Activated CD4-positive, alpha-beta T cell treated with anti-CD3 and anti-CD28 coated beads, Interleukin-2, amount 10 ng/mL, durations not matched to agents 7 days and 5 days (primary cell): ENCODE measurements around the gene KDM5A. TPM values are rescaled to one million over a fixed set of nuclear protein-coding genes. Genes with fewer than 3 reads are reported as not detected.
"Not testable (repeated sequence)": the region's sequence is repeated elsewhere in the genome, so short reads cannot be mapped to it uniquely, and the experiment has no call there.

Experiments used
- CTCF ChIA-PET: fragments of 350-600 bp; sonication (Branson Sonifier 250); formaldehyde crosslinking; loops from one replicate; lab custom pipeline; 2021; ENCODE audit warnings: antibody characterized with exemption; lab: Charles Lee
- POLR2A ChIA-PET: fragments of 350-600 bp; sonication (Branson Sonifier 250); formaldehyde crosslinking; loops from one replicate; lab custom pipeline; 2021; ENCODE audit warnings: antibody characterized with exemption; lab: Charles Lee
- DNase-seq: peaks from one replicate; pipeline ENCODE4 v3.0.0-alpha.2; 2020
- H3K27ac Mint-ChIP-seq: one replicate; pipeline ENCODE4 v1.8.0; 2021; ENCODE audit warnings: mild to moderate bottlenecking, moderate library complexity, mixed read lengths
- H3K27me3 Mint-ChIP-seq: one replicate; pipeline ENCODE4 v1.8.0; 2021; ENCODE audit warnings: mixed read lengths
- H3K36me3 Mint-ChIP-seq: one replicate; pipeline ENCODE4 v1.8.0; 2021; ENCODE audit warnings: low read depth, mixed read lengths
- H3K4me1 Mint-ChIP-seq: one replicate; pipeline ENCODE4 v1.8.0; 2021; ENCODE audit warnings: mixed read lengths
- H3K4me3 Mint-ChIP-seq: one replicate; pipeline ENCODE4 v1.8.0; 2021; ENCODE audit warnings: mild to moderate bottlenecking, moderate library complexity, mixed read lengths
- H3K9me3 Mint-ChIP-seq: one replicate; pipeline ENCODE4 v1.8.0; 2021; ENCODE audit warnings: mixed read lengths
- total RNA-seq, 2 experiments: library from RNA; stranded (reverse); gene quantifications; one replicate each; pipeline ENCODE4 v1.2.3, GENCODE V29; 2021

Gene KDM5A
- total RNA-seq, 2 experiments from 2014 or later = 73.4 to 92.2 TPM

DNA sequence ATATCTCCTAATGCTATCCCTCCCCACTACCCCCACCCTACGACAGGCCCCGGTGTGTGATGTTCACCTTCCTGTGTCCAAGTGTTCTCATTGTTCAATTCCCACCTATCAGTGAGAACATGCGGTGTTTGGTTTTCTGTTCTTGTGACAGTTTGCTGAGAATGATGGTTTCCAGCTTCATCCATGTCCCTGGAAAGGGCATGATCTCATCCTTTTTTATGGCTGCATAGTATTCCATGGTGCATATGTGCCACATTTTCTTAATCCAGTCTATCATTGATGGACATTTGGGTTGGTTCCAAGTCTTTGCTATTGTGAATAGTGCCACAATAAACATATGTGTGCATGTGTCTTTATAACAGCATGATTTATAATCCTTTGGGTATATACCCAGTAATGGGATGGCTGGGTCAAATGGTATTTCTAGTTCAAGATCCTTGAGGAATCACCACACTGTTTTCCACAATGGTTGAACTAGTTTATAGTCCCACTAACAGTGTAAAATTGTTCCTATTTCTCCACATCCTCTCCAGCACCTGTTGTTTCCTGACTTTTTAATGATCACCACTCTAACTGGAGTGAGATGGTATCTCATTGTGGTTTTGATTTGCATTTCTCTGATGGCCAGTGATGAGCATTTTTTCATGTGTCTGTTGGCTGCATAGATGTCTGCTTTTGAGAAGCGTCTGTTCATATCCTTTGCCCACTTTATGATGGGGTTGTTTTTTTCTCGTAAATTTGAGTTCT is 18.2 kb downstream of the KDM5A start:
- H3K27me3 Mint-ChIP-seq, H3K4me1 Mint-ChIP-seq, CTCF ChIA-PET, H3K27ac Mint-ChIP-seq, H3K4me3 Mint-ChIP-seq, DNase-seq: not testable (repeated sequence)
- POLR2A ChIA-PET = interaction anchor here (0.6 kb wide), 1 partner anchor 51 kb away, joined by 3 read pairs; no protein-coding TSS in a partner anchor
- H3K9me3 Mint-ChIP-seq = peaks cover 23% of the 10 kb centered on the region
- peaks cover 88% of the 10 kb centered on the region for H3K36me3 Mint-ChIP-seq

GRCh38 chr12:367972-368371 is 21.1 kb downstream of the KDM5A start:
- POLR2A ChIA-PET = no interaction called here
- Mint-ChIP-seq H3K4me1 (peaks cover 1% of the 10 kb centered on the region), H3K27me3 (no peaks in the 10 kb centered on the region), H3K9me3 (peaks cover 12% of the 10 kb centered on the region), H3K36me3 (peaks cover 85% of the 10 kb centered on the region), H3K4me3 (no peak overlapping the region), H3K27ac (no peak overlapping the region)
- CTCF ChIA-PET = interaction anchor here (1.1 kb wide), 1 partner anchor 11 kb away, joined by 5 read pairs; no protein-coding TSS in a partner anchor
- DNase-seq = no peak

DNA sequence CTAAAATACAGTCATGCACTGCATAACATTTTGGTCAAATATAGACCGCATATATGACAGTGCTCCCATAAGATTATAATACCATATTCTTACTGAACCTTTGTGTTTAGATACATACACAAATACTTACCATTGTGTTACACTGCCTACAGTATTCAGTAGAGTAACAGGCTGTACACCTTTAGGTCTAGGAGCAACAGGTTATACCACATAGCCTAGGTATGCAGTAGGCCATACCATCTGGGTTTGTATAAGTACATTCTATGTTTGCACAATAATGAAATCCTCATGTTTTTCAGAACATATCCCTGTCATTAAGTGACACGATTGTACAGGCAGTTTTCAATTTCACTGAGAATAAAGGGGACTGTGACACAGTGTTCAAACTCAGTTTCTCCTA is 22.3 kb downstream of the KDM5A start:
- no peak overlapping the region for H3K4me3 Mint-ChIP-seq
- ChIA-PET POLR2A (no interaction called here), CTCF (interaction anchor here (1.1 kb wide), 1 partner anchor 181 kb away, joined by 3 read pairs; no protein-coding TSS in a partner anchor)
- peaks cover 1% of the 10 kb centered on the region for H3K4me1 Mint-ChIP-seq
- H3K9me3 Mint-ChIP-seq = peaks cover 5% of the 10 kb centered on the region
- H3K27me3 Mint-ChIP-seq = no peaks in the 10 kb centered on the region
- no peak overlapping the region for H3K27ac Mint-ChIP-seq
- no peak for DNase-seq
- peaks cover 85% of the 10 kb centered on the region for H3K36me3 Mint-ChIP-seq

DNA sequence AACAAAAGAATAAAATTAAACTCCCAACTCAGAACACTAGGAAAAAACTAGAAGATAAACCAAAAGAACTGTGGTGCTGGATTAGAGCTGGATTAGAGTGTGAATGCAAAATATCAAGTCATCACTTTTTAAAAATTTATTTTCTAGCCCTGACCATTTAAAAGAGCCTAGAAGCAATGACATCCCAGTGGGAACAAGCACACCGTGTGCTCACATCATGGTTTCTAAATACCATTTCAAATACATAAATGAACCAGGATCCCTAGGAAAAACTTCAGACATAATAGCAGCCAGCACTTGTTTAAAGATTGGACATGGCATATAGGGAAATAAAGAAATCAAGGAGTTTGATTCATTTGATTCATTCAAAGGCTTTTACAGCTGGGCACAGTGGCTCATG is 30.0 kb downstream of the KDM5A start:
- Mint-ChIP-seq H3K9me3 (no peaks in the 10 kb centered on the region), H3K27ac (no peak overlapping the region), H3K4me1 (peaks cover 10% of the 10 kb centered on the region), H3K27me3 (no peaks in the 10 kb centered on the region), H3K4me3 (no peak overlapping the region), H3K36me3 (peaks cover 72% of the 10 kb centered on the region)
- DNase-seq = no peak
- POLR2A ChIA-PET = no interaction called here
- CTCF ChIA-PET = interaction anchor here (0.6 kb wide), 1 partner anchor 157 kb away, joined by 3 read pairs; no protein-coding TSS in a partner anchor

DNA sequence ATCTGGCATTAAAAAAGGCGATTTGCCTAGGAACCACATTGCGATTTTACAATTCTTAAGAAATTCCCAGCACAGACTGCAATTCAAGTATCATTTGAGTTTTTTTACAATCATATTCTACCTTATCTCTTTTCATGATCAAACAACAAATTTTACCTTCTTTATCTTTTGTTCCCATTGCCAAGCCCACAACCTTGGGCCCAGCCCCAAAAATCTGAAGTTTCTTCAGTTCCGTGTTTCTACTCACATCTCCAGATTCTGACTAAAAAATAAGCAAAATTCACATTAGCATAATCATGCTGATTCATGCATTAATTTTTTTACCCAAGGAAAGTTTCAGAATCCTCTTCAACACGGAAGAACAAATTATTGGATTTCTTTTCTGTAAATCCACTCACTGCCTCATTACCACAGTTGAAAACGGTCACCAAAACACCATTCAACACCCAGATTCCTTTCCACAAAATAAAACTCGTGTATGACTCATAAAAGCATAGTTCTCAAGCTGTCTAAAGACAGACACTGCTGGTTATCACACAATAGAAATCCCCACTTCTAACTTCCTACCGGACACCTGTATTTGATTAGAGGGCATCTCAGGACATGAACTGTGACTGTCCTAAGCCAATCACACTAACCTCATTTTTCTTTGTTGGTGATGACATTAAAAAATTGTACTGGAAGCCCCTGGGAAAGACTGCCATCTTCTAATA is 32.7 kb downstream of the KDM5A start:
- POLR2A ChIA-PET = no interaction called here
- peaks cover 10% of the 10 kb centered on the region for H3K4me1 Mint-ChIP-seq
- H3K9me3 Mint-ChIP-seq = no peaks in the 10 kb centered on the region
- H3K4me3 Mint-ChIP-seq = no peak overlapping the region
- DNase-seq = no peak
- H3K36me3 Mint-ChIP-seq = peaks cover 71% of the 10 kb centered on the region
- H3K27ac Mint-ChIP-seq = no peak overlapping the region
- CTCF ChIA-PET = interaction anchor here (0.7 kb wide), 1 partner anchor 19 kb away, joined by 3 read pairs; no protein-coding TSS in a partner anchor
- H3K27me3 Mint-ChIP-seq = no peaks in the 10 kb centered on the region

DNA sequence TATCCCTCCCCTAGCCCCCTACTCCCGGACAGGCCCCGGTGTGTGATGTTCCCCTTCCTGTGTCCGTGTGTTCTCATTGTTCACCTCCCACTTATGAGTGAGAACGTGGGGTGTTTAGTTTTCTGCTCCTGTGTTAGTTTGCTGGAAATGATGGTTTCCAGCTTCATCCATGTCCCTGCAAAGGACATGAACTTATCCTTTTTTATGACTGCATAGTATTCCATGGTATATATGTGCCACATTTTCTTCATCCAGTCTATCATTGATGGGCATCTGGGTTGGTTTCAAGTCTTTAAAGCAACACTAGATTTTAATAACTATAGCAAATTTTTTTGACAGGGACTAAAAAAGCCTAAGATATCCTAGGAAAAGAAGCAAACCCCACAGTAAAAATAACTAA is 37.9 kb downstream of the KDM5A start:
- CTCF ChIA-PET, H3K9me3 Mint-ChIP-seq, DNase-seq, H3K27ac Mint-ChIP-seq, H3K27me3 Mint-ChIP-seq, H3K4me3 Mint-ChIP-seq, H3K4me1 Mint-ChIP-seq, POLR2A ChIA-PET: not testable (repeated sequence)
- H3K36me3 Mint-ChIP-seq = peaks cover 76% of the 10 kb centered on the region

DNA sequence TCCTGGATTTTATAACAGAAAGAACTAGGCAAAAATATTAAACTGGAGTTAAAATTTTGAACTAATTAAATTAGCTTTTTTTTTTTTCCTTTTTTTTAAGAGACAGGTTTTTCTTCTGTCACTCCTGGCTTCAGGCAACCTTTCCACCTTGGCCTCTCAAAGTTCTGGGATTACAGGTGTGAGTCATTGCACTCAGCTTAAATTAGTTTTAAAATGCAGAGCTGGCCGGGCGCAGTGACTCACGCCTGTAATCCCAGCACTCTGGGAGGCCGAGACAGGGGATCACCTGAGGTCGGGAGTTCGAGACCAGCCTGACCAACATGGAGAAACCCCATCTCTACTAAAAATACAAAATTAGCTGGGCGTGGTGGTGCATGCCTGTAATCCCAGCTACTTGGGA is 39.5 kb downstream of the KDM5A start:
- DNase-seq, H3K27ac Mint-ChIP-seq, POLR2A ChIA-PET, H3K9me3 Mint-ChIP-seq, H3K4me3 Mint-ChIP-seq, H3K27me3 Mint-ChIP-seq, CTCF ChIA-PET: not testable (repeated sequence)
- H3K36me3 Mint-ChIP-seq = peaks cover 78% of the 10 kb centered on the region
- peaks cover 15% of the 10 kb centered on the region for H3K4me1 Mint-ChIP-seq

- DNase-seq, H3K4me3 Mint-ChIP-seq, H3K27ac Mint-ChIP-seq, POLR2A ChIA-PET, H3K9me3 Mint-ChIP-seq, H3K27me3 Mint-ChIP-seq, CTCF ChIA-PET: not testable (repeated sequence)
- H3K4me1 Mint-ChIP-seq = peaks cover 13% of the 10 kb centered on the region
- peaks cover 84% of the 10 kb centered on the region for H3K36me3 Mint-ChIP-seq
Observed at GRCh38 chr12:343036-343435, 46.1 kb downstream of the KDM5A start.

DNA sequence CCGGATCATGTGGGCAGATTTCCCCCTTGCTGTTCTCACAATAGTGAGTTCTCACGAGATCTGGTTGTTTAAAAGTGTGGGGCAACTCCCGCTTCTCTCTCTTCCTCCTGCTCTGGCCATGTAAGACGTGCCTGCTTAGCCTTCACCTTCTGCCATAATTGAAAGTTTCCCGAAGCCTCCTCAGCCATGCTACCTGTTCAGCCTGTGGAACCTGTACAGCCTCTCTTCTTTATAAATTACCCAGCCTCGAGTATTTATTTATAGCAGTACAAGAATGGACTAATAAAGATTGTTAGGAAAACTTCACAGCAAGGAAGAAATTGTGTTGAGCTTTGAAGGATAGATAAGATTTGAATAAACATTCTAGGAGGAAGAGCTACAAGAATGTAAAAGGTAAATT is 52.1 kb downstream of the KDM5A start:
- ChIA-PET CTCF (no interaction called here), POLR2A (no interaction called here)
- Mint-ChIP-seq H3K27ac (no peak overlapping the region), H3K27me3 (no peaks in the 10 kb centered on the region), H3K36me3 (peaks cover 67% of the 10 kb centered on the region), H3K9me3 (no peaks in the 10 kb centered on the region), H3K4me3 (no peak overlapping the region), H3K4me1 (no peaks in the 10 kb centered on the region)
- no peak for DNase-seq

GRCh38 chr12:334125-334524 is 55.0 kb downstream of the KDM5A start:
- peaks cover 60% of the 10 kb centered on the region for H3K36me3 Mint-ChIP-seq
- no peaks in the 10 kb centered on the region for H3K9me3 Mint-ChIP-seq

DNA sequence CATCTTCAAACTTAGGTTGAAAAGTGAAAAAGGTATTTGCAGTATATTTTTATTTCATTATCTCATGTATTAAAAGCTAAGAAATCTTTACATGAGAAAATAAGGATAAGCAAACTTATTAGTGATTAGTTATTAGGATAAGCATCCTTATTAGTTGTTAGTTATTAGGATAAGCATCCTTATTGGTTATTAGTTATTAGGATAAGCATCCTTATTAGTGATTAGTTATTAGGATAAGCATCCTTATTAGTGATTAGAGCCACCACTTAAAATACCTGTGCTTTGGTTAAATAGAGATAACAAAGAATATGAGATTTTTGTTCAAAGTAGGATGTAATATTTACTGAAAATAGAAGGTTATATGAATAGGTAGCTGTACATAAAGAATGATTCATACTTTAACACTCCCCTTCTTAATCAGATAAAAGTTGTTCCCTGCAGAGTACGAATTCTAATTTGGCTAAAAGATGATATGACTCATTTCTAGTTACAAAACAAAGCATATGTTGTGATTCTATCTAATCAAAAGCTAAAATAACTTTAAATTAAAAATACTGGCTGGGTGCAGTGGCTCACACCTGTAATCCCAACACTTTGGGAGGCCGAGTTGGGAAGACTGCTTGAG is 56.4 kb downstream of the KDM5A start:
- Mint-ChIP-seq H3K36me3 (peaks cover 58% of the 10 kb centered on the region), H3K27ac (no peak overlapping the region), H3K27me3 (no peaks in the 10 kb centered on the region), H3K9me3 (no peaks in the 10 kb centered on the region), H3K4me1 (no peaks in the 10 kb centered on the region), H3K4me3 (no peak overlapping the region)
- ChIA-PET POLR2A (no interaction called here), CTCF (interaction anchor here (0.6 kb wide), 1 partner anchor 45 kb away, joined by 3 read pairs; no protein-coding TSS in a partner anchor)
- DNase-seq = no peak

More at GRCh38 chr12:334125-334524, 55.0 kb downstream of the KDM5A start:
- ChIA-PET POLR2A (no interaction called here), CTCF (no interaction called here)
- Mint-ChIP-seq H3K27ac (no peak overlapping the region), H3K4me1 (no peaks in the 10 kb centered on the region), H3K27me3 (no peaks in the 10 kb centered on the region), H3K4me3 (no peak overlapping the region)
- DNase-seq = no peak

DNA sequence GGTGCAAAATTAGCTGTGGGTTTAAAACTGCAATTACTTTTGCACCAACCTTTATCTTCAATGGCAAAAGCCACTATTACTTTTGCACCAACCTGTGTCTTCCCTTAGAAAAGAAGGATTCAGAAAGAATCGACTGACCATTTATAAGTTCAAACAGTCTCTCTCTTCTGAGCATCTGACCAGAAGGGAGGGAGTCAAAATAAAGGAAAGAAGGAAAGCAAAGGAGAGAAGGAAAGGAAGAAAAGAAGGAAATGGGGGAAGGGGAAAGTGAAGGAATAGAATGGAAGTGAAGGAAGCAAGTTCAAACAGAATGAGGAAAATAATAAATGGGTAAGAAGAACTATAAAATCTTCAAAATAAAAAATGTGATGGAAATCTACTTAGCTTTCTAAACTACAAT is 57.8 kb downstream of the KDM5A start:
- Mint-ChIP-seq H3K9me3 (no peaks in the 10 kb centered on the region), H3K27me3 (no peaks in the 10 kb centered on the region), H3K4me3 (no peak overlapping the region), H3K4me1 (peaks cover 5% of the 10 kb centered on the region), H3K27ac (no peak overlapping the region), H3K36me3 (peaks cover 59% of the 10 kb centered on the region)
- CTCF ChIA-PET = no interaction called here
- POLR2A ChIA-PET = no interaction called here
- no peak for DNase-seq

GRCh38 chr12:325906-326305 is 63.2 kb downstream of the KDM5A start:
- DNase-seq = no peak
- Mint-ChIP-seq H3K9me3 (no peaks in the 10 kb centered on the region), H3K4me3 (no peak overlapping the region), H3K36me3 (peaks cover 59% of the 10 kb centered on the region), H3K27me3 (no peaks in the 10 kb centered on the region), H3K4me1 (peaks cover 10% of the 10 kb centered on the region), H3K27ac (no peak overlapping the region)
- POLR2A ChIA-PET = no interaction called here
- CTCF ChIA-PET = no interaction called here
